H9 (cell line): ENCODE measurements around the gene ARID4A. TPM values are rescaled to one million over a fixed set of nuclear protein-coding genes. Genes with fewer than 3 reads are reported as not detected.
A peak's percentile ranks its signal among the peaks of the same experiment; 100 is the strongest.

Experiments
- DNase-seq: peaks from one replicate; pipeline ENCODE4 v3.0.0-alpha.2; 2017
- H2AFZ ChIP-seq: one replicate; pipeline ENCODE4 v1.6.1; 2013; ENCODE audit warnings: mild to moderate bottlenecking, low read length, control low read depth, moderate library complexity
- H2AK5ac ChIP-seq: 2 replicates; pipeline ENCODE4 v1.6.1; 2013; ENCODE audit warnings: low read length, control low read depth, mixed read lengths; ENCODE audit not compliant: insufficient read length
- H2BK120ac ChIP-seq: one replicate; pipeline ENCODE4 v1.6.1; 2013; ENCODE audit warnings: low read depth, mild to moderate bottlenecking, low read length, control low read depth, inconsistent platforms; ENCODE audit not compliant: poor library complexity, severe bottlenecking
- H2BK12ac ChIP-seq: 2 replicates; pipeline ENCODE4 v1.6.1; 2013; ENCODE audit warnings: low read length, control low read depth, mixed read lengths, low read depth; ENCODE audit not compliant: insufficient read length
- H2BK15ac ChIP-seq: 2 replicates; pipeline ENCODE4 v1.6.1; 2013; ENCODE audit warnings: low read depth, low read length, control low read depth
- H2BK20ac ChIP-seq: one replicate; pipeline ENCODE4 v1.6.1; 2013; ENCODE audit warnings: low read depth, mild to moderate bottlenecking, low read length, control low read depth, inconsistent platforms; ENCODE audit not compliant: poor library complexity, severe bottlenecking
- H2BK5ac ChIP-seq: 2 replicates; pipeline ENCODE4 v1.6.1; 2013; ENCODE audit warnings: low read length, control low read depth, mixed read lengths; ENCODE audit not compliant: insufficient read length
- H3K14ac ChIP-seq: 2 replicates; pipeline ENCODE4 v1.6.1; 2013; ENCODE audit warnings: low read length, control low read depth; ENCODE audit not compliant: insufficient read depth
- H3K18ac ChIP-seq: 2 replicates; pipeline ENCODE4 v1.6.1; 2013; ENCODE audit warnings: low read depth, mild to moderate bottlenecking, mixed read lengths, low read length, control low read depth; ENCODE audit not compliant: insufficient read length
- H3K23ac ChIP-seq: 2 replicates; pipeline ENCODE4 v1.6.1; 2013; ENCODE audit warnings: low read length, control low read depth, mixed read lengths, low read depth; ENCODE audit not compliant: insufficient read length
- H3K23me2 ChIP-seq: 2 replicates; pipeline ENCODE4 v1.6.1; 2013; ENCODE audit warnings: low read depth, mild to moderate bottlenecking, mixed read lengths, low read length, control low read depth; ENCODE audit not compliant: insufficient read length, poor library complexity, severe bottlenecking
- H3K27ac ChIP-seq: 2 replicates; pipeline ENCODE4 v1.5.1; 2013; ENCODE audit warnings: low read length, control low read depth, mixed read lengths, low read depth; ENCODE audit not compliant: insufficient read length
- H3K27me3 ChIP-seq: 2 replicates; pipeline ENCODE4 v1.6.1; 2013; ENCODE audit warnings: low read length, control low read depth, inconsistent platforms; ENCODE audit not compliant: insufficient read depth
- H3K4ac ChIP-seq: 2 replicates; pipeline ENCODE4 v1.6.1; 2013; ENCODE audit warnings: low read depth, mild to moderate bottlenecking, control low read depth, inconsistent platforms, low read length, moderate library complexity
- H3K4me1 ChIP-seq: 2 replicates; pipeline ENCODE4 v1.6.1; 2013; ENCODE audit warnings: low read length, control low read depth, inconsistent platforms; ENCODE audit not compliant: insufficient read depth
- H3K4me2 ChIP-seq: 2 replicates; pipeline ENCODE4 v1.6.1; 2013; ENCODE audit warnings: low read length, control low read depth, mixed read lengths; ENCODE audit not compliant: insufficient read length, insufficient read depth
- H3K56ac ChIP-seq: 2 replicates; pipeline ENCODE4 v1.6.1; 2013; ENCODE audit warnings: low read depth, mild to moderate bottlenecking, mixed read lengths, low read length, control low read depth; ENCODE audit not compliant: insufficient read length
- H3K79me1 ChIP-seq: 2 replicates; pipeline ENCODE4 v1.6.1; 2013; ENCODE audit warnings: low read depth, mild to moderate bottlenecking, moderate library complexity, low read length, control low read depth, inconsistent platforms; ENCODE audit not compliant: insufficient read depth, poor library complexity, severe bottlenecking
- H3K79me2 ChIP-seq: 2 replicates; pipeline ENCODE4 v1.6.1; 2013; ENCODE audit warnings: low read length, control low read depth, inconsistent platforms; ENCODE audit not compliant: insufficient read depth
- H3K9ac ChIP-seq: 2 replicates; pipeline ENCODE4 v1.6.1; 2013; ENCODE audit warnings: low read length, control low read depth, mixed read lengths; ENCODE audit not compliant: insufficient read length; ENCODE audit errors: extremely low read depth
- H3K9me3 ChIP-seq: one replicate; pipeline ENCODE4 v1.6.1; 2013; ENCODE audit warnings: low read depth, low read length, inconsistent platforms; ENCODE audit not compliant: control insufficient read depth
- H3T11ph ChIP-seq: one replicate; pipeline ENCODE4 v1.6.1; 2013; ENCODE audit warnings: mild to moderate bottlenecking, low read length, control low read depth, inconsistent platforms
- H4K20me1 ChIP-seq: one replicate; pipeline ENCODE4 v1.6.1; 2013; ENCODE audit not compliant: control insufficient read depth, insufficient read length, insufficient read depth
- H4K5ac ChIP-seq: 2 replicates; pipeline ENCODE4 v1.6.1; 2013; ENCODE audit warnings: low read depth, mild to moderate bottlenecking, mixed read lengths, low read length, control low read depth; ENCODE audit not compliant: insufficient read length
- H4K8ac ChIP-seq: replicated peaks from 2 replicates; pipeline ENCODE4 v1.6.1; 2013; ENCODE audit warnings: low read length, control low read depth, mixed read lengths, low read depth; ENCODE audit not compliant: insufficient read length
- H4K91ac ChIP-seq: 2 replicates; pipeline ENCODE4 v1.6.1; 2013; ENCODE audit warnings: low read depth, mild to moderate bottlenecking, moderate library complexity, mixed read lengths, low read length, control low read depth; ENCODE audit not compliant: insufficient read length
- H3K27ac Mint-ChIP-seq, 3 experiments: 2 replicates in 2 of 3; 3 replicates in 1 of 3; pipeline ENCODE4 v1.8.0; 2020 to 2021; ENCODE audit warnings: mixed read lengths in 3 of 3, mild to moderate bottlenecking in 1 of 3, moderate library complexity in 1 of 3
- H3K27me3 Mint-ChIP-seq: 2 replicates; pipeline ENCODE4 v1.8.0; 2021; ENCODE audit warnings: low read depth, mild to moderate bottlenecking, moderate library complexity, mixed read lengths
- H3K36me3 Mint-ChIP-seq, 3 experiments: 2 replicates in 2 of 3; 3 replicates in 1 of 3; pipeline ENCODE4 v1.8.0; 2020 to 2021; ENCODE audit warnings: low read depth in 3 of 3, mixed read lengths in 3 of 3; ENCODE audit not compliant: insufficient read depth in 1 of 3
- H3K4me1 Mint-ChIP-seq, 2 experiments: 2 replicates each; pipeline ENCODE4 v1.8.0; 2020; ENCODE audit warnings: mixed read lengths in 2 of 2
- H3K4me3 Mint-ChIP-seq, 2 experiments: 2 replicates in 1 of 2; 3 replicates in 1 of 2; pipeline ENCODE4 v1.8.0; 2020 to 2021; ENCODE audit warnings: mild to moderate bottlenecking in 2 of 2, mixed read lengths in 2 of 2, moderate library complexity in 1 of 2
- H3K9me3 Mint-ChIP-seq, 2 experiments: 2 replicates in 1 of 2; 3 replicates in 1 of 2; pipeline ENCODE4 v1.8.0; 2020; ENCODE audit warnings: mild to moderate bottlenecking in 2 of 2, mixed read lengths in 2 of 2, moderate library complexity in 1 of 2
- WGBS: extraction: QIAGEN DNeasy Blood & Tissue Kit; methylation state at CpG from one replicate; pipeline ENCODE4 v1.1.7; 2013; ENCODE audit warnings: missing lambda C conversion rate, low lambda C conversion rate, mixed read lengths; ENCODE audit not compliant: insufficient read length; ENCODE audit errors: extremely low coverage; 5-methylcytosine and 5-hydroxymethylcytosine counted together
- total RNA-seq: library from RNA; stranded (reverse); gene quantifications from 2 replicates; pipeline ENCODE4 v1.2.1, GENCODE V29; 2021
- TF ChIP-seq, protein P1 (sequence below): fragments of 200-600 bp; sonication (generic); conservative IDR thresholded peaks from 3 replicates; pipeline ENCODE4 v1.8.0; 2021; ENCODE audit warnings: antibody characterized with exemption, mild to moderate bottlenecking

The ARID4A gene
- total RNA-seq, 1 experiment from 2014 or later, result 13.2 TPM

DNA sequence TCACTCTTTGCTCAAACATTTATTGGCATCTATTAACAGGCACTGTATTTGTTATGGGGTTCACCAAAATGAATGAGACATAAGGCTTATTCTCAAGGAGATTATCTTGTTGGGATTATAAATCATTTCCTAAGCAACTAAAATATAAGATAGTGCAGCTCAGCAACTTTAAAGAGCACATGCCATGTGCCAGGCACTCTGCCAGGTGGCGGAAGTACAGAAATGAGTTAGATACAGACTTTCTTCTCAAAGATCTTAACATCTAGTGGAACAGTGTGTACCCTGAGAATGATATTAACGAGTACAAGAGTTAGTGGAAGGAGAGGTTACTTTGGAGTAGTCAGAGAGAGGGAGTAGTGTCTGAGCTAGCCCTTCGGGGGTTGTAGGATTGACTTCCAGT lies 68.9 kb downstream of the ARID4A start:
- no peak overlapping the region for H3T11ph ChIP-seq
- H2BK20ac ChIP-seq, result no peak overlapping the region
- no peaks in the 10 kb centered on the region for H3K9me3 ChIP-seq
- H3K56ac ChIP-seq, result no peak overlapping the region
- no peak overlapping the region for H2BK15ac ChIP-seq
- Mint-ChIP-seq H3K4me3 (no peak overlapping the region), H3K9me3 (no peaks in the 10 kb centered on the region), H3K27ac (peak overlapping the region in 1 of 3 experiments; percentile 79; a peak in 1 of 7 replicates), H3K27me3 (no peaks in the 10 kb centered on the region), H3K4me1 (no peaks in the 10 kb centered on the region; a peak in 1 of 4 replicates), H3K36me3 (peaks cover 6 to 51% (median 45%) of the 10 kb centered on the region in 3 experiments; a peak in 6 of 7 replicates)
- H4K8ac ChIP-seq, result no peak overlapping the region
- H2BK120ac ChIP-seq, result no peak overlapping the region
- WGBS, result no CpG with 5 or more reads among the region's 3 CpGs
- H4K20me1 ChIP-seq, result no peaks in the 10 kb centered on the region
- no peak overlapping the region for H2AK5ac ChIP-seq
- no peak overlapping the region for H3K4ac ChIP-seq
- H3K4me1 ChIP-seq, result no peaks in the 10 kb centered on the region
- H3K27ac ChIP-seq, result no peak overlapping the region
- H3K18ac ChIP-seq, result no peak overlapping the region
- no peaks in the 10 kb centered on the region for H3K79me2 ChIP-seq
- H4K91ac ChIP-seq, result no peak overlapping the region
- H3K4me2 ChIP-seq, result no peak overlapping the region
- TF ChIP-seq, protein P1, sequence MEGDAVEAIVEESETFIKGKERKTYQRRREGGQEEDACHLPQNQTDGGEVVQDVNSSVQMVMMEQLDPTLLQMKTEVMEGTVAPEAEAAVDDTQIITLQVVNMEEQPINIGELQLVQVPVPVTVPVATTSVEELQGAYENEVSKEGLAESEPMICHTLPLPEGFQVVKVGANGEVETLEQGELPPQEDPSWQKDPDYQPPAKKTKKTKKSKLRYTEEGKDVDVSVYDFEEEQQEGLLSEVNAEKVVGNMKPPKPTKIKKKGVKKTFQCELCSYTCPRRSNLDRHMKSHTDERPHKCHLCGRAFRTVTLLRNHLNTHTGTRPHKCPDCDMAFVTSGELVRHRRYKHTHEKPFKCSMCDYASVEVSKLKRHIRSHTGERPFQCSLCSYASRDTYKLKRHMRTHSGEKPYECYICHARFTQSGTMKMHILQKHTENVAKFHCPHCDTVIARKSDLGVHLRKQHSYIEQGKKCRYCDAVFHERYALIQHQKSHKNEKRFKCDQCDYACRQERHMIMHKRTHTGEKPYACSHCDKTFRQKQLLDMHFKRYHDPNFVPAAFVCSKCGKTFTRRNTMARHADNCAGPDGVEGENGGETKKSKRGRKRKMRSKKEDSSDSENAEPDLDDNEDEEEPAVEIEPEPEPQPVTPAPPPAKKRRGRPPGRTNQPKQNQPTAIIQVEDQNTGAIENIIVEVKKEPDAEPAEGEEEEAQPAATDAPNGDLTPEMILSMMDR, result no peak
- DNase-seq, result no peak
- no peaks in the 10 kb centered on the region for H3K27me3 ChIP-seq
- H3K9ac ChIP-seq, result no peak overlapping the region
- no peak overlapping the region for H2BK5ac ChIP-seq
- no peak overlapping the region for H3K23ac ChIP-seq
- no peaks in the 10 kb centered on the region for H3K79me1 ChIP-seq
- no peak overlapping the region for H2AFZ ChIP-seq
- no peak overlapping the region for H3K14ac ChIP-seq
- H4K5ac ChIP-seq, result no peak overlapping the region
- no peaks in the 10 kb centered on the region for H3K23me2 ChIP-seq
- no peak overlapping the region for H2BK12ac ChIP-seq
